CD4-positive, alpha-beta T cell (primary cell): ENCODE data around the gene ARMH3. TPM values are rescaled to one million over a fixed set of nuclear protein-coding genes. Genes with fewer than 3 reads are reported as not detected.
"Not testable (repeated sequence)": the region's sequence is repeated elsewhere in the genome, so short reads cannot be mapped to it uniquely, and the experiment has no call there.

Experiments
- ATAC-seq: fragments of 200-7000 bp; cut with Tn5 transposase; one replicate; pipeline ENCODE4 v1.10.0; 2022; ENCODE audit warnings: mild to moderate bottlenecking; ENCODE audit not compliant: poor library complexity
- CTCF ChIA-PET: fragments of 350-600 bp; sonication (Branson Sonifier 250); formaldehyde crosslinking; loops from one replicate; lab custom pipeline; 2021; ENCODE audit warnings: antibody characterized with exemption, inconsistent platforms; lab: Charles Lee
- POLR2A ChIA-PET: fragments of 350-600 bp; sonication (Branson Sonifier 250); formaldehyde crosslinking; loops from one replicate; lab custom pipeline; 2021; ENCODE audit warnings: antibody characterized with exemption, inconsistent platforms; lab: Charles Lee
- DNase-seq, 14 experiments: peaks; one replicate each; pipeline ENCODE4 v3.0.0-alpha.2; 2013 to 2020; ENCODE audit warnings: mixed read lengths in 2 of 14
- H3K27ac ChIP-seq, 2 donors: one replicate each; pipeline versions ENCODE4 v1.5.1 to v1.7.0; 2013; ENCODE audit warnings: low read length in 2 of 2, low read depth in 1 of 2, mild to moderate bottlenecking in 1 of 2
- H3K27me3 ChIP-seq, 2 experiments: 1 replicate in 1 of 2; 2 replicates in 1 of 2; pipeline versions ENCODE4 v1.6.1 to v1.7.0; 2013; ENCODE audit warnings: low read length in 2 of 2, control low read depth in 1 of 2, mild to moderate bottlenecking in 1 of 2, moderate library complexity in 1 of 2; ENCODE audit not compliant: insufficient read depth in 2 of 2, control insufficient read depth in 1 of 2
- H3K36me3 ChIP-seq: one replicate; pipeline ENCODE4 v1.6.1; 2013; ENCODE audit warnings: low read length, control low read depth; ENCODE audit not compliant: insufficient read depth
- H3K4me1 ChIP-seq: one replicate; pipeline ENCODE4 v1.6.1; 2013; ENCODE audit warnings: low read length, control low read depth; ENCODE audit not compliant: insufficient read depth
- H3K4me3 ChIP-seq: one replicate; pipeline ENCODE4 v1.5.1; 2013; ENCODE audit warnings: mild to moderate bottlenecking, low read length, moderate library complexity
- H3K9me3 ChIP-seq, 2 experiments: 1 replicate in 1 of 2; 2 replicates in 1 of 2; pipeline versions ENCODE4 v1.6.1 to v1.7.0; 2013; ENCODE audit warnings: low read length in 2 of 2, mild to moderate bottlenecking in 2 of 2, control low read depth in 1 of 2, moderate library complexity in 1 of 2; ENCODE audit not compliant: control insufficient read depth in 1 of 2, insufficient read depth in 1 of 2
- H3K27ac Mint-ChIP-seq: one replicate; pipeline ENCODE4 v1.8.0; 2020; ENCODE audit warnings: mixed read lengths
- H3K27me3 Mint-ChIP-seq: one replicate; pipeline ENCODE4 v1.8.0; 2021; ENCODE audit warnings: mixed read lengths
- H3K36me3 Mint-ChIP-seq: one replicate; pipeline ENCODE4 v1.8.0; 2021; ENCODE audit warnings: low read depth, mixed read lengths
- H3K4me1 Mint-ChIP-seq: one replicate; pipeline ENCODE4 v1.8.0; 2021; ENCODE audit warnings: low read depth, mixed read lengths
- H3K4me3 Mint-ChIP-seq: one replicate; pipeline ENCODE4 v1.8.0; 2020; ENCODE audit warnings: mild to moderate bottlenecking, mixed read lengths
- H3K9me3 Mint-ChIP-seq: one replicate; pipeline ENCODE4 v1.8.0; 2020; ENCODE audit warnings: mixed read lengths
- CTCF ChIP-seq: fragments of 200-600 bp; IDR thresholded peaks from one replicate; pipeline ENCODE4 v1.8.0; 2022; ENCODE audit warnings: antibody characterized with exemption, mild to moderate bottlenecking
- intact Hi-C, 2 experiments: fragments of 100-400 bp; cut with DNase I in 1 of 2; cut with micrococcal nuclease in 1 of 2; formaldehyde crosslinking; loops; one replicate each; pipeline versions ENCODE4 v1.15.1 to v1.9.0; 2023 to 2025; cut with DNase I, micrococcal nuclease
- total RNA-seq, 174 experiments: library from RNA in 2 of 174; stranded (reverse) in 2 of 174; gene quantifications; one replicate each; pipeline ENCODE4 v1.2.3 and lab custom pipeline; 2021 to 2026

ARMH3 gene
- total RNA-seq, 2 experiments from 2014 or later = 17.7 to 18.9 TPM

- Mint-ChIP-seq H3K27ac (peak overlapping the region; percentile 0), H3K4me3 (no peak overlapping the region), H3K36me3 (peaks cover 78% of the 10 kb centered on the region), H3K27me3 (no peaks in the 10 kb centered on the region), H3K9me3 (no peaks in the 10 kb centered on the region), H3K4me1 (peaks cover 5% of the 10 kb centered on the region)
- Histone ChIP-seq H3K4me1 (no peaks in the 10 kb centered on the region), H3K4me3 (no peak overlapping the region), H3K36me3 (peaks cover 61% of the 10 kb centered on the region), H3K9me3 (no peaks in the 10 kb centered on the region), H3K27ac (no peak overlapping the region), H3K27me3 (no peaks in the 10 kb centered on the region)
- POLR2A ChIA-PET = interaction anchor here (1.0 kb wide), 1 partner anchor 46 kb away, joined by 3 read pairs; the partner anchor contains the start of gene ARMH3
- ATAC-seq (peak; percentile 91), DNase-seq (peak in 10 of 14 experiments; percentile 2 to 74 (median 23))
- TF ChIP-seq CTCF = peak; percentile 74
- CTCF ChIA-PET = interaction anchor here (0.6 to 4.8 kb wide), 18 partner anchors 10 to 626 kb away, joined by 3 to 32 read pairs (median 4); partner anchors contain the start of gene ARMH3
- intact Hi-C loops = loop anchor here (1.0 to 10.0 kb wide), 6 partner anchors 63 to 228 kb away; partner anchors contain the start of gene NPM3 (in 1 of the 2)
These were observed 46.1 kb downstream of the ARMH3 start for GRCh38 chr10:102009801-102010425.

GRCh38 chr10:102007796-102008195 lies 48.2 kb downstream of the ARMH3 start:
- Mint-ChIP-seq H3K4me3 (no peak overlapping the region), H3K27me3 (no peaks in the 10 kb centered on the region), H3K4me1 (peaks cover 5% of the 10 kb centered on the region), H3K9me3 (no peaks in the 10 kb centered on the region), H3K27ac (no peak overlapping the region), H3K36me3 (peaks cover 71% of the 10 kb centered on the region)
- CTCF ChIA-PET = interaction anchor here (1.1 to 4.8 kb wide), 4 partner anchors 65 to 226 kb away, joined by 4 to 32 read pairs (median 4); no protein-coding TSS in a partner anchor
- no peak overlapping the region for H3K27ac ChIP-seq
- no peak for DNase-seq
- no peak overlapping the region for H3K4me3 ChIP-seq
- H3K9me3 ChIP-seq = no peaks in the 10 kb centered on the region
- no peak for ATAC-seq
- intact Hi-C loops = loop anchor here in 1 of 2 experiments (5.0 to 10.0 kb wide), 2 partner anchors 123 to 225 kb away; partner anchors contain the start of gene NPM3
- no peak for TF ChIP-seq CTCF
- no peaks in the 10 kb centered on the region for H3K4me1 ChIP-seq
- H3K27me3 ChIP-seq = no peaks in the 10 kb centered on the region
- peaks cover 54% of the 10 kb centered on the region for H3K36me3 ChIP-seq
- POLR2A ChIA-PET = interaction anchor here (0.6 to 1.0 kb wide), 2 partner anchors 112 to 118 kb away, joined by 3 to 4 read pairs; no protein-coding TSS in a partner anchor

GRCh38 chr10:102007031-102007430 lies 48.9 kb downstream of the ARMH3 start:
- H3K36me3 ChIP-seq = peaks cover 54% of the 10 kb centered on the region
- H3K27ac Mint-ChIP-seq, H3K27me3 Mint-ChIP-seq, DNase-seq, H3K27ac ChIP-seq, H3K9me3 ChIP-seq, H3K27me3 ChIP-seq, H3K4me3 ChIP-seq, POLR2A ChIA-PET, H3K4me1 ChIP-seq, H3K9me3 Mint-ChIP-seq, ATAC-seq, H3K4me1 Mint-ChIP-seq, H3K4me3 Mint-ChIP-seq: not testable (repeated sequence)
- intact Hi-C loops = loop anchor here in 1 of 2 experiments (5.0 to 10.0 kb wide), 2 partner anchors 122 to 225 kb away; partner anchors contain the start of gene NPM3
- CTCF ChIA-PET = interaction anchor here (1.7 to 4.8 kb wide), 2 partner anchors 166 to 226 kb away, joined by 4 to 32 read pairs; no protein-coding TSS in a partner anchor
- peaks cover 71% of the 10 kb centered on the region for H3K36me3 Mint-ChIP-seq
